Left lung (tissue), 10 donors: ENCODE measurements around the gene ITFG1. TPM values are rescaled to one million over a fixed set of nuclear protein-coding genes. Genes with fewer than 3 reads are reported as not detected.

ENCODE experiments used
- ATAC-seq: fragments of 200-7000 bp; cut with Tn5 transposase; one replicate; pipeline ENCODE4 v1.9.1; 2020; ENCODE audit warnings: moderate library complexity
- DNase-seq, 4 donors: peaks; one replicate each; pipeline ENCODE4 v3.0.0-alpha.2; 2013 to 2020
- H3K27ac ChIP-seq, 2 donors: fragments of 200-600 bp; sonication (generic) in 1 of 2; one replicate each; pipeline versions ENCODE4 v1.5.0 to v1.8.0; 2020 to 2021
- H3K27me3 ChIP-seq, 2 donors: fragments of 200-600 bp; sonication (generic) in 1 of 2; one replicate each; pipeline versions ENCODE4 v1.5.0 to v1.8.0; 2020 to 2021
- H3K36me3 ChIP-seq, 2 donors: fragments of 200-600 bp; sonication (generic) in 1 of 2; one replicate each; pipeline versions ENCODE4 v1.5.0 to v1.8.0; 2020 to 2021
- H3K4me1 ChIP-seq, 2 donors: fragments of 200-600 bp; one replicate each; pipeline ENCODE4 v1.8.0; 2021
- H3K4me3 ChIP-seq, 2 donors: fragments of 200-600 bp; sonication (generic) in 1 of 2; one replicate each; pipeline versions ENCODE4 v1.5.0 to v1.8.0; 2020 to 2021; ENCODE audit warnings: mild to moderate bottlenecking in 1 of 2
- H3K9me3 ChIP-seq, 2 donors: fragments of 200-600 bp; sonication (generic) in 1 of 2; one replicate each; pipeline versions ENCODE4 v1.5.0 to v1.8.0; 2020 to 2021
- CTCF ChIP-seq, 2 donors: fragments of 200-600 bp; sonication (generic) in 1 of 2; IDR thresholded peaks; one replicate each; pipeline versions ENCODE4 v1.5.0 to v1.8.0; 2021; ENCODE audit warnings: antibody characterized with exemption in 2 of 2
- intact Hi-C, 2 donors: fragments of 100-400 bp; cut with DNase I; formaldehyde crosslinking; loops; one replicate each; pipeline versions ENCODE4 v1.11.2 to v1.14.2; 2022
- polyA plus RNA-seq, 6 donors: library from polyadenylated mRNA; unstranded; fragments of 120-200 nt; gene quantifications; one replicate each; pipeline ENCODE4 v1.2.1, GENCODE V29; 2013; ENCODE audit not compliant: insufficient read length in 6 of 6
- total RNA-seq, 2 donors: library from RNA; stranded (reverse); fragmentation: NEBNext Ultra II Directional; extraction: Animal tissue kit (Norgen Biotek cat#: 25700); gene quantifications; one replicate each; pipeline ENCODE4 v1.2.1, GENCODE V29; 2021
- donor health status: DM: no; HTN: yes; CAD: no.
- donor health status: DM: no; HTN: no; CAD: no.

Gene ITFG1
- total and polyA plus RNA-seq, 8 donors: 62.5 to 80.0 (median 69.2) TPM

DNA sequence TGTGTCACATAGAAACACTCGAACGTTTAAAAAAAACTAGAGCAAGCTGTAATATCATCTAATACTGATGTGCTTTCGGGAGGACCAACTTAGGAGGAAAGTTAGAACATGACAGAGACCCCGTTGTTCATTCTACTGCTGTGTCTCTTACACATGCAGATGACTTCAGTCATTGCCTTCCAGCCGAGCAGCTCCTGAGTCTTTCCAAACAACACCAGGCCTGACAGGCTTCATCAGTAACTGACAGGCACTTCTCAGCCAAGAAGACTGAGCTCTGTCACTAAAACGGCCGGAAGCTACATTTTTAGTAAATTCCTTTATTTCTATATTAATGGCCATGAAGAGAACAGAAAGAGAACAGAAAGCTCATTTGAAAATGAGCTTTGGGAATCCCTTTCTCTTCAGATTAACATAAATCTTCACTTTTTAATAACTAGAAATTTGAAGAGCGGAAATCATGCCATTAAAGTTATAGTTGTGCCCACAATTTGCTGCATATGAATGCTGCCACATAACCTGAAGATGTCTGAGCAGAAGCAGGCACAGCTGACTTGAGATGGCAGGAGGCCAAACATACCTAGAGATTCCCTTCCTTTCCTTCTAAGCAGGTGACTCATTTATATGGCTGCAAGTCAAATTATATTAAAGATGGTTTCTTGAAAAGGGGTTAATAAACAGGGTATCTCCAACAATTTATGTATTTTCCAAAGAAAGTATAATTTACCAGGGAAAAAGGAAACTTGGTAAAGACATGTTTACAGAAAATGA is 148.9 kb downstream of the ITFG1 start:
- no peak overlapping the region for H3K27ac ChIP-seq
- H3K36me3 ChIP-seq: peaks cover 0 to 21% of the 10 kb centered on the region in 2 donors
- no peak for ATAC-seq
- intact Hi-C loops: no loop called here
- no peak for TF ChIP-seq CTCF (IDR thresholded peaks at IDR 0.05)
- no peak overlapping the region for H3K4me3 ChIP-seq
- no peak for DNase-seq
- H3K27me3 ChIP-seq: no peaks in the 10 kb centered on the region
- H3K4me1 ChIP-seq: no peaks in the 10 kb centered on the region
- H3K9me3 ChIP-seq: no peaks in the 10 kb centered on the region

- Histone ChIP-seq H3K27ac (no peak overlapping the region), H3K4me3 (no peak overlapping the region), H3K27me3 (no peaks in the 10 kb centered on the region), H3K4me1 (no peaks in the 10 kb centered on the region), H3K36me3 (peaks cover 0 to 21% of the 10 kb centered on the region in 2 donors), H3K9me3 (no peaks in the 10 kb centered on the region)
- ATAC-seq (no peak), DNase-seq (no peak)
- no peak for TF ChIP-seq CTCF (IDR thresholded peaks at IDR 0.05)
- intact Hi-C loops: no loop called here
Observed at GRCh38 chr16:47310792-47311211, 150.1 kb downstream of the ITFG1 start.

DNA sequence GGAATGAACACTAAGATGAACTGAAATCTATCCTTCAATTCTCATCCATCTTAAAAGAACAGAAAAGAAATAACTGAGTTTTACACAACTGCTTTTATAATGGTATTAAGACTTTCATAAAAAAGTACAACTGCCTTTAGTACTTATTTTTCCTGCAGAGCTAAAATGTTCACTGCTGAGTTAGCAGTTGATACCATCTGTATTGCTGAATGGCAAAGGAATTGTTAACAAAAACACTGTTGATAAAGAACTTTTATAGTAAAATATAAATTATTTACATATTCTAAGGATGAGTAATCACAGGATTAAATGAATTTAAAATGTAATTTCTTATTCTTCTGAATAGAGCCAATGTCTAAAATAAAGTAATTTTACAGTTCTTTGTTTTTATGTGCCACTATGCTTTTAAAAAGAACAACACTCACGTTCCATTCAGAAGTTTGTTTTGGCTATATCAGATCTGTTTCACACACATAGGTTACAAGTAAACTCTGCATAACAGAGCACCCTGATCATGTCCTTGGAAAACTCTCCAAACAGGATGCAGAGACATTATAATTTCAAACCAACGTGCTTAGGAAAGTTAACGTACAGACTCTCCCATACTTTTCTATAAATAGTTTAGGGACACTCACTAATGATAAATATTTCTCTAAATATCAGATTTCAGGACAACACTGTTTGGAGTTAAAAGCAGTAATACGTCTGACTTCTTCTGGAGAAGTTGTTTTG is 151.1 kb downstream of the ITFG1 start:
- DNase-seq: no peak
- Histone ChIP-seq H3K4me3 (no peak overlapping the region), H3K36me3 (peaks cover 0 to 21% of the 10 kb centered on the region in 2 donors), H3K9me3 (no peaks in the 10 kb centered on the region), H3K27ac (no peak overlapping the region), H3K27me3 (no peaks in the 10 kb centered on the region), H3K4me1 (no peaks in the 10 kb centered on the region)
- no peak for TF ChIP-seq CTCF (IDR thresholded peaks at IDR 0.05)
- intact Hi-C loops: no loop called here
- no peak for ATAC-seq

DNA sequence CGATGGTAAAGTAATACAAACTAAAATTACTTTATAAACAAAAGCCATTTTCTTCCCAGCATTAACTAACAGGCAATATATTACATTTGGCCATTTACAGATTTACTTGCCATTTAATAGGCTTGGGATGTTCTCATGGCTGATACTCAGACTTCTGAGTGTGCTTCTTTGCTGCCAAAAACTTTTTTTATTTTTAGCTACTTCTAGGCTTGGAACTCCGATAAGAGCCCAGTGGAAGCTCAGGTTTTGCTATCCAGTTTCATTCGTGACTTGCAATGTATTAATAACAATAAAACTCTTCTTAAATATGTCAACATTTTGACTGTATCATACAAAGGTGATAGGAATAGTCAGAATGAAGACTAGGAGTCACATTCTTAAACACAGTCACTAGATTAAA is 152.3 kb downstream of the ITFG1 start:
- H3K27me3 ChIP-seq: no peaks in the 10 kb centered on the region
- TF ChIP-seq CTCF (IDR thresholded peaks at IDR 0.05): no peak
- H3K4me1 ChIP-seq: no peaks in the 10 kb centered on the region
- ATAC-seq: no peak
- H3K36me3 ChIP-seq: peaks cover 0 to 21% of the 10 kb centered on the region in 2 donors
- H3K27ac ChIP-seq: no peak overlapping the region
- no peak overlapping the region for H3K4me3 ChIP-seq
- intact Hi-C loops: no loop called here
- DNase-seq: no peak
- no peaks in the 10 kb centered on the region for H3K9me3 ChIP-seq

- intact Hi-C loops: no loop called here
- no peak for TF ChIP-seq CTCF (IDR thresholded peaks at IDR 0.05)
- no peak for DNase-seq
Observed at GRCh38 chr16:47304563-47304962, 156.3 kb downstream of the ITFG1 start.

More at GRCh38 chr16:47304563-47304962, 156.3 kb downstream of the ITFG1 start:
- Histone ChIP-seq H3K4me1 (no peaks in the 10 kb centered on the region), H3K4me3 (no peak overlapping the region), H3K27me3 (no peaks in the 10 kb centered on the region), H3K9me3 (peaks cover 0 to 1% of the 10 kb centered on the region in 2 donors), H3K36me3 (peaks cover 0 to 28% of the 10 kb centered on the region in 2 donors), H3K27ac (no peak overlapping the region)
- no peak for ATAC-seq
